ENCODE data around the gene EPN1.

EPN1 gene

DNA sequence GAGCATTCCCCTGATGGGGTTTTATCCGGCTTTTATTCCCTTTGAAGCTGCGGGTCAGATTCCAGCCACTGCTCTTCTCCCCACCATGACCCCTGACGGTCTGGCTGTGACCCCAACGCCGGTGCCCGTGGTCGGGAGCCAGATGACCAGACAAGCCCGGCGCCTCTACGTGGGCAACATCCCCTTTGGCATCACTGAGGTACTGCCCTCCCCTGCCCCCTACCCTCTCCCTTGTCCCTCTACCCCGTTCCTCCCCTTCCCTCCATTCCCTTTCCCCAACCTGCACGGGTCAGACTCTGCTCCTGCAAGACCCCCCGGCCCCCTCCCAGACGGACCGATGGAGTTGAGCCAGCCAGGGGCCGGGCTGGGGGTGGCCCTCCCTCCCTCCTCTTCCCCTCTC lies 14.0 kb upstream of the EPN1 start:
- DNase-seq (ENCODE audit: low spot score): no peak

- DNase-seq (ENCODE audit: low spot score): no peak
Observed at GRCh38 chr19:55661826-55662225, 13.2 kb upstream of the EPN1 start.

GRCh38 chr19:55663846-55664536 lies 11.0 kb upstream of the EPN1 start:
- no peak for DNase-seq (ENCODE audit: low spot score)

GRCh38 chr19:55666343-55667005 lies 8.6 kb upstream of the EPN1 start:
- no peak for DNase-seq (ENCODE audit: low spot score)

- DNase-seq (ENCODE audit: low spot score): no peak
Observed at GRCh38 chr19:55667006-55667381, 8.0 kb upstream of the EPN1 start.

GRCh38 chr19:55667511-55667910 lies 7.5 kb upstream of the EPN1 start:
- DNase-seq (ENCODE audit: low spot score): no peak

DNA sequence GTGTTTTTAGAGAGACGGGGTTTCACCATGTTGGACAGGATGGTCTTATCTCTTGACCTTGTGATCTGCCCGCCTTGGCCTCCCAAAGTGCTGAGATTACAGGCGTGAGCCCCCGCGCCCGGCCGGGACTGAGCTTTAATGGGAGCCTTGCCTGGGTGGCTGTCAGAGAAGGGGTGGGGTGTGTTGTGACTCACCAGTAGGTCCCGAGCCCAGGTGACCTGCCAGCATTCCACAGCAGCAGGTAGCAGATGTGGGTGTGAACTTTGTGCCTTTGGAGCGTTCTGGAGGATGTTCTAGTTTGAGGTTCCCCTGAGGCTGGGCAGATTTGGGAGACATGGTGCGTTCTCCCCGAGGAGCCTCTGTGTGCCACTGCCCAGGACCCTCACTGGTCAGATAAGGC lies 7.1 kb upstream of the EPN1 start:
- no peak for DNase-seq (ENCODE audit: low spot score)

DNA sequence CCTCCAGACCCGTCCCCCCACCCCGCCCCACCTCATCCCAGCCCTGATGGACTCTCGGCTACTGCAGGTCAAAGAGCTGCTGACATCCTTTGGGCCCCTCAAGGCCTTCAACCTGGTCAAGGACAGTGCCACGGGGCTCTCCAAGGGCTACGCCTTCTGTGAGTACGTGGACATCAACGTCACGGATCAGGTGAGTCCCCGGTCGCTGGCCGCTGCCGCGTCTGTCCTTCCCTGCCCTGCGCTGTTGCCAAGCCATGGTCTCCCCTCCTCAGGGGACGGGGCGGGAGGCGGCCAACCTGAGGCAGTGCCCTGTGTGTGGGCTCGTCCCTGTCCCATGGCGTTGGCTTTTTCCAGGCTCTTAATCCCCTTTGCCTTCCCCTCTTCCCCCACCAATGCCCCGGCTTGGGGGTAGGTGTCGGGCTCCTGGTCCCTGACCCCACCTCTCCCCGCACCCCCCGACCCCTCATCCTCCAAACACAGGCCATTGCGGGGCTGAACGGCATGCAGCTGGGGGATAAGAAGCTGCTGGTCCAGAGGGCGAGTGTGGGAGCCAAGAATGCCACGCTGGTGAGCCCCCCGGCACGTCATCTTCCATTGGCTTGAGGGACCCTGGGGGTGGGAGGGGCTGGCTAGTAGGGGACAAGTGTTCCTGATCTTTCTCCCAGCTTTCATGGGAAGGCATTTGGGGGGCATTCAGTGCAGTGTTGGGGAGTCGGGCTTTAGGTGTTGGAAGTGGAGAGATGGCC lies 6.2 kb upstream of the EPN1 start:
- DNase-seq (ENCODE audit: low spot score): no peak

DNA sequence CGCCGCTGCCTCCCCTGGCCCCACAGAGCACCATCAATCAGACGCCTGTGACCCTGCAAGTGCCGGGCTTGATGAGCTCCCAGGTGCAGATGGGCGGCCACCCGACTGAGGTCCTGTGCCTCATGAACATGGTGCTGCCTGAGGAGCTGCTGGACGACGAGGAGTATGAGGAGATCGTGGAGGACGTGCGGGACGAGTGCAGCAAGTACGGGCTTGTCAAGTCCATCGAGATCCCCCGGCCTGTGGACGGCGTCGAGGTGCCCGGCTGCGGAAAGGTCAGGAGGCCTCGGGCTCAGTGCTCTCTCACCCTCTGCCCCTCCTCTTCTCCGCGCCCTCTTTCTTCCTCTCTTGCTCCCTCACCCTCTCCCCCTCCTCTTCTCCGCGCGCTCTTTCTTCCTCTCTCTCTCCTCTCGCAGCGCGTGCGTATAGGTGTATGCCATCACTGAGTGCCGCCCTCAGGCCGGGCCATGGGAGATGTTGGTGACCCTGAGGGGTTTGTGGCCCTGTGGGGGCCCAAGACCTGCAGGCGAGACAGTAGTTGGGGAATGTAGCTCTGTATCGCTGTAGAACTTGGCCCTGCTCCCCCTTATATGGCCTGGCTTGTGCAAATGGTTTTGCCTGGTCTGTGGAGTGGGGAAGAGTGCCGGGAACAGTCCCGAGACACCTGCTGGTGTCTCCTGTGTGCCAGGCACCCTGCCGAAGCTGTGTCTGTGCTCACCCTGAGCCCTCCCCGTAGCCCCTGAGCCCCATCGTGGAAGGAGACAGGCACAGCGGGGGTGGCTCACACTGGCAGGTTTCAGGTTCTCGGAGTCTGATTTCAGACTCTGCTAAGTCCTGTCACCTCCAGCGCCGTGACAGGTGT lies 5.4 kb upstream of the EPN1 start:
- no peak for DNase-seq (ENCODE audit: low spot score)

DNA sequence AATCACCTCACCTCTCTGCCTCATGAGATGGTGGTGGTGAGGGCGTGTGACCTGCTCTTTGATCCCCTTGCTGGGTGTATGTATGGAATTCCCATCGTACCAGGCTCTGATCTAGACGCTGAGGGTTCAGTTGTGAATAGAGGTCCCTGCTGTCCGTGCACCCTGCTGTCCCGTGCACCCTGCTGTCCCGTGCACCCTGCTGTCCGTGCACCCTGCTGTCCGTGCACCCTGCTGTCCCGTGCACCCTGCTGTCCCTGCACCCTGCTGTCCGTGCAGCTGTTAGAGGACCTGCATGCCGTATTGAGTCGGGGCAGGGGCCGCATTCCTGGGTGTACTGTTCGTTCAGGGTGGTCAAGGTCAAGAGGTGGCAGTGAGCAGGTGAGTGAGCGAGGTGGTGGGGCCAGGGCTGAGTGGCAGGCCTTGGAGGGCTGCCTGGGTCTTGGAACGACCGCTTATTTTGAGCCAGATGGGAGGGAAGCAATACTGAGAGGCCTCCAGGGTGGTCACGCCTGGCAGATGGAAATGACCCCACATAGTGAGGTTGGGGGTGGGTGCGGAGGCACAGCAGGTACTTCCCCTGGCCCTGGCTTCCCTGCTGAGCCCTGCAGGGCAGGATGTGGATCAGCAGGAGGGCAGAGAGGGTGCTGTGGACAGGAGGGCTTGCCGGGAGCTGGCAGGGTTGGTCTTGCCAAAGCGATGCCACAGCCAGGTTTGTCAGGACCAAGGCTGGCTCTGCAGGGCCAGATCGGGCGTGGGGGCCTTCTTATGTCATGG lies 4.6 kb upstream of the EPN1 start:
- DNase-seq (ENCODE audit: low spot score): no peak

GRCh38 chr19:55671054-55671378 lies 4.0 kb upstream of the EPN1 start:
- no peak for DNase-seq (ENCODE audit: low spot score)

- no peak for DNase-seq (ENCODE audit: low spot score)
Observed at GRCh38 chr19:55672418-55672817, 2.6 kb upstream of the EPN1 start.

- DNase-seq (ENCODE audit: low spot score): no peak
Observed at GRCh38 chr19:55673465-55673864, 1.6 kb upstream of the EPN1 start.

DNA sequence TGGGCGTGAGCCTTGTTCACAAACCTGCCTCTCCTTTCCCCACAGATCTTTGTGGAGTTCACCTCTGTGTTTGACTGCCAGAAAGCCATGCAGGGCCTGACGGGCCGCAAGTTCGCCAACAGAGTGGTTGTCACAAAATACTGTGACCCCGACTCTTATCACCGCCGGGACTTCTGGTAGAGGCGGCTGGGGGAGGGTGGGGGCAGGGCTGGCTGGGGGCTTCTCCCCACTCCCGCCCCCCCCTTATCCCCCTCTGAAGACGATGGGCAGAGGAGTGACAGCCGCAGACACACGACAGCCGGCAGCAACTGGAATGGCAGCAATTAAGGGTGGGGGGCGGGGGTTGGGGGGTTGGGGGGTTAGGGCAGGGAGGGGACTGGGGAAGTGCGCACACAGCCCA lies 1.1 kb upstream of the EPN1 start:
- DNase-seq (ENCODE audit: low spot score): no peak

DNA sequence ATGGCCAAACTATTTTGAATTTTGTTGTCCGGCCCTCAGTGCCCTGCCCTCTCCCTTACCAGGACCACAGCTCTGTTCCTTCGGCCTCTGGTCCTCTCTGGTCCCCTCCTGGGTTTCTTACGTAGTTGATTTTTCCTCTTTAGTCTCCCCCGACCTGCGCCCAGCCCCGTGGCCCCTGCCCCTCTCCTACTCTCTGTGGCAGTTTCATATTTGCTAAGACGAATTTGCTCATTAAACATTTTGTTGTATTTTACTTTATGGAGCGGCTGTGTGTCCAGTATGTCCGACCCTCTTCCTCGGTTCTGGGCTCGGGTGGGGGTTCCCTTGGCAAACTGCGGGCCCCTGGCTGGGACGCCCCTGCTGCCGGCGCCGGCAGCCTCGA lies 576 bp upstream of the EPN1 start:
- no peak for DNase-seq (ENCODE audit: low spot score)

GRCh38 chr19:55675661-55676354 lies 782 bp downstream of the EPN1 start:
- no peak for DNase-seq (ENCODE audit: low spot score)

- no peak for DNase-seq (ENCODE audit: low spot score)
Observed at GRCh38 chr19:55676383-55676782, 1.4 kb downstream of the EPN1 start.

GRCh38 chr19:55676889-55677505 lies 2.0 kb downstream of the EPN1 start:
- no peak for DNase-seq (ENCODE audit: low spot score)

DNA sequence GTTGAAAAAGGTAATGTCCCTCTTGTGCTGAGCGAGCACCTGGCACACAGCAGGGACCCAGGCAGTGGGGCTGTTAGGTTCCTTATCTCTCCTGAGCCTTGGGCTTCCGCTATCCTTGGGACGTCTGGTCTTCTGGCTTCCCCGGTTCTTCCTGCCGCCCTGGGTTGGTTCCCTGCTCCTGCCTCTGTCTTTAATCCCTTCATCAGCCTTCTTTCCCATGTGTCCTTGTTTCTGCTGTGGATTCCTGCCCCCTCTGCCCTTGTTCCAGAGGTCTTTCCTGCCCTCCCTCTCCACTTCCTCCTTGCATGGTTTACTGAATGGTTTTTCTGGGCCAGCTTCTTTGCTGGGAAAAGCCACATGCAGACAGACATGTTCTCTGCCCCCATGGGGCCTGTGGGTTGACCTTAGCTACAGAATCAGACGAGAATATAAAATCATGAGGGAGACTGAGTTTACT lies 2.6 kb downstream of the EPN1 start:
- no peak for DNase-seq (ENCODE audit: low spot score)

DNA sequence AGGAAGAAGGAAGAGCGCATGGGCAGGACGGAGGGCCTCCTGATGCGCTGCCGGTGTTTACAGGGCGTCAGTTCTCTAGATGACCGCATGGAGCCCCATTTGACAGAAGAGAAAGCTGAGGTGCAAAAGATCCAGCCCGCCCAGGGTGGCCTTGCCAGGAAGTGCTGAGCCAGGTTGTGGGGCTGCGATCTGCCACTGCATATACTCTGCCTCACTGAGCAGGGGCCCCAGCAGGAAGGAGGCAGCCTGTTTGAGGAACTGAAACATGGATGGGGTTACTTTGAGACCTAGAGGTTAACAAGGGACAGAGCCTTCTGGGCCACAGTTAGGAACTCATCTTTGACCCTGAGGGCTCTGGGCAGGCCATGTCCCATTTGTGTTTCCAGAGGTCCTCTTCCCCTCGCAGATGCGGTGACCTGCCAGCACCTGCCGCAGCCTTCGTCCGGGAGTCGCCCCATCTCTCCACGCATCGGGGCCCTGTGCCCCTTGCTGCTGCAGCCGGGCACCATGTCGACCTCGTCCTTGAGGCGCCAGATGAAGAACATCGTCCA lies 3.2 kb downstream of the EPN1 start:
- DNase-seq (ENCODE audit: low spot score): peak; percentile 54

Data from globus pallidus (tissue), 1 donor.